HCT116 (cell line): ENCODE data around the gene ATG3. TPM values are rescaled to one million over a fixed set of nuclear protein-coding genes. Genes with fewer than 3 reads are reported as not detected.

ENCODE experiments used
- ATAC-seq: fragments of 200-7000 bp; cut with Tn5 transposase; 2 replicates; pipeline ENCODE4 v1.9.1; 2020; ENCODE audit warnings: mild to moderate bottlenecking, moderate library complexity
- BruUV-seq: library from RNA; stranded (reverse); fragments of 400-500 nt; replicated peaks from 2 replicates; lab custom pipeline; 2021; lab: Mats Ljungman, UMichigan
- CTCF ChIA-PET: fragments of 300-600 bp; sonication (Branson Sonifier 250); formaldehyde crosslinking; loops from one replicate; lab custom pipeline; 2021; ENCODE audit warnings: antibody characterized with exemption; lab: Charles Lee
- POLR2A ChIA-PET: fragments of 300-600, 350-600 bp; sonication (Branson Sonifier 250); formaldehyde crosslinking; loops from one replicate; lab custom pipeline; 2021; ENCODE audit warnings: antibody characterized with exemption; lab: Charles Lee
- RAD21 ChIA-PET, 2 experiments: fragments of 300-600 bp; sonication (Branson Sonifier 250); formaldehyde crosslinking; loops; one replicate each; lab custom pipeline; 2023; ENCODE audit warnings: low total read pairs in 2 of 2; ENCODE audit not compliant: uncharacterized antibody in 2 of 2, unreplicated experiment in 2 of 2, low non-redundant PET in 1 of 2; lab: Charles Lee
- DNase-seq: peaks from one replicate; pipeline ENCODE4 v3.0.0-alpha.2; 2010; ENCODE audit warnings: low read depth, low spot score
- H2AFZ ChIP-seq: fragments of 200-600 bp; shearing (Covaris generic), sonication (generic); 2 replicates; pipeline ENCODE4 v1.6.1; 2017; ENCODE audit warnings: low read depth, mixed run types, mixed read lengths, antibody characterized with exemption, low read length; ENCODE audit not compliant: poor library complexity, severe bottlenecking
- H3K27ac ChIP-seq: 2 replicates; pipeline ENCODE4 v1.5.1; 2012; ENCODE audit warnings: low read depth, low read length
- H3K27me3 ChIP-seq: fragments of 200-600 bp; sonication (generic); 2 replicates; pipeline ENCODE4 v1.6.1; 2016; ENCODE audit warnings: mixed run types, low read length, mixed read lengths; ENCODE audit not compliant: insufficient read depth
- H3K36me3 ChIP-seq, 2 experiments: fragments of 200-500 bp in 1 of 2; fragments of 200-600 bp in 1 of 2; sonication (Bioruptor generic) in 1 of 2; sonication (generic) in 1 of 2; 2 replicates each; pipeline versions ENCODE4 v1.5.1 to v1.6.1; 2014 to 2016; ENCODE audit warnings: low read length in 2 of 2, inconsistent platforms in 1 of 2, mixed read lengths in 1 of 2, mixed run types in 1 of 2; ENCODE audit not compliant: insufficient read depth in 2 of 2, control insufficient read depth in 1 of 2
- H3K4me1 ChIP-seq, 2 experiments: fragments of 200-600 bp in 1 of 2; sonication (generic) in 1 of 2; 2 replicates each; pipeline versions ENCODE4 v1.5.1 to v1.6.1; 2012 to 2017; ENCODE audit warnings: low read length in 2 of 2, inconsistent platforms in 1 of 2, mild to moderate bottlenecking in 1 of 2, mixed read lengths in 1 of 2, mixed run types in 1 of 2, moderate library complexity in 1 of 2; ENCODE audit not compliant: insufficient read depth in 2 of 2, control insufficient read depth in 1 of 2
- H3K4me2 ChIP-seq: fragments of 200-600 bp; sonication (generic); 2 replicates; pipeline ENCODE4 v1.6.1; 2017; ENCODE audit warnings: mixed run types, low read length, mixed read lengths
- H3K4me3 ChIP-seq, 2 experiments: fragments of 200-600 bp in 1 of 2; sonication (generic) in 1 of 2; replicated peaks in 1 of 2; 2 replicates each; pipeline ENCODE4 v1.5.1; 2011 to 2016; ENCODE audit warnings: low read length in 2 of 2, control low read depth in 1 of 2, low read depth in 1 of 2, mild to moderate bottlenecking in 1 of 2, mixed read lengths in 1 of 2, mixed run types in 1 of 2
- H3K79me2 ChIP-seq: fragments of 200-600 bp; sonication (generic); 2 replicates; pipeline ENCODE4 v1.6.1; 2017; ENCODE audit warnings: mild to moderate bottlenecking, mixed run types, low read length, moderate library complexity, mixed read lengths; ENCODE audit not compliant: insufficient read depth
- H3K9ac ChIP-seq: fragments of 200-600 bp; sonication (generic); 2 replicates; pipeline ENCODE4 v1.6.1; 2016; ENCODE audit warnings: low read length, mixed read lengths
- H3K9me2 ChIP-seq: fragments of 200-600 bp; sonication (generic), shearing (Covaris generic); 2 replicates; pipeline ENCODE4 v1.6.1; 2017; ENCODE audit warnings: mixed run types, mild to moderate bottlenecking, moderate library complexity; ENCODE audit not compliant: insufficient read depth
- H3K9me3 ChIP-seq, 2 experiments: fragments of 200-500 bp in 1 of 2; fragments of 200-600 bp in 1 of 2; sonication (Bioruptor generic) in 1 of 2; sonication (generic) in 1 of 2; 2 replicates each; pipeline ENCODE4 v1.6.1; 2014 to 2017; ENCODE audit warnings: low read length in 2 of 2, mixed read lengths in 2 of 2, inconsistent platforms in 1 of 2, low read depth in 1 of 2, mild to moderate bottlenecking in 1 of 2, mixed run types in 1 of 2, moderate library complexity in 1 of 2; ENCODE audit not compliant: control insufficient read depth in 1 of 2, insufficient read depth in 1 of 2
- H4K20me1 ChIP-seq: fragments of 200-600 bp; sonication (generic), shearing (Covaris generic); 2 replicates; pipeline ENCODE4 v1.6.1; 2017; ENCODE audit warnings: mixed run types, mild to moderate bottlenecking, moderate library complexity; ENCODE audit not compliant: insufficient read depth
- ATF3 ChIP-seq: IDR thresholded peaks from 2 replicates; pipeline ENCODE4 v1.6.1; 2012
- CBX3 ChIP-seq: IDR thresholded peaks from 2 replicates; pipeline ENCODE4 v1.6.1; 2012; ENCODE audit warnings: low read depth
- CEBPB ChIP-seq: IDR thresholded peaks from 2 replicates; pipeline ENCODE4 v1.6.1; 2012; ENCODE audit warnings: low read depth
- CTCF ChIP-seq, 3 experiments: fragments of 200-600 bp in 1 of 3; sonication (generic) in 1 of 3; IDR thresholded peaks in 2 of 3; conservative IDR thresholded peaks in 1 of 3; 2 replicates each; pipeline ENCODE4 v1.5.1; 2012 to 2017; ENCODE audit warnings: low read depth in 2 of 3, low read length in 2 of 3, antibody characterized with exemption in 1 of 3, borderline replicate concordance in 1 of 3, control low read depth in 1 of 3, mild to moderate bottlenecking in 1 of 3, mixed read lengths in 1 of 3, mixed run types in 1 of 3, moderate library complexity in 1 of 3; ENCODE audit not compliant: insufficient read depth in 1 of 3
- ELF1 ChIP-seq: IDR thresholded peaks from 2 replicates; pipeline ENCODE4 v1.6.1; 2012; ENCODE audit warnings: low read depth, borderline replicate concordance
- EZH2 ChIP-seq: fragments of 200-600 bp; sonication (generic); IDR thresholded peaks from 2 replicates; pipeline ENCODE4 v1.6.1; 2017; ENCODE audit warnings: antibody characterized with exemption, mixed run types
- EZH2phosphoT487 ChIP-seq: fragments of 200-600 bp; IDR thresholded peaks from 2 replicates; pipeline ENCODE4 v1.6.1; 2018; ENCODE audit warnings: antibody characterized with exemption, borderline replicate concordance
- FOSL1 ChIP-seq: IDR thresholded peaks from 2 replicates; pipeline ENCODE4 v1.6.1; 2012; ENCODE audit warnings: low read depth
- JUND ChIP-seq: IDR thresholded peaks from 2 replicates; pipeline ENCODE4 v1.6.1; 2012
- MAX ChIP-seq: IDR thresholded peaks from 2 replicates; pipeline ENCODE4 v1.6.1; 2012
- POLR2AphosphoS5 ChIP-seq: IDR thresholded peaks from 2 replicates; pipeline ENCODE4 v1.6.1; 2011; ENCODE audit warnings: mild to moderate bottlenecking, low read depth, low read length, moderate library complexity
- RAD21 ChIP-seq: IDR thresholded peaks from 2 replicates; pipeline ENCODE4 v1.6.1; 2012; ENCODE audit warnings: low read depth, mild to moderate bottlenecking
- SIN3A ChIP-seq: IDR thresholded peaks from 2 replicates; pipeline ENCODE4 v1.6.1; 2012; ENCODE audit warnings: low read depth
- SP1 ChIP-seq: IDR thresholded peaks from 2 replicates; pipeline ENCODE4 v1.6.1; 2012; ENCODE audit warnings: low read depth
- TCF7L2 ChIP-seq: IDR thresholded peaks from 2 replicates; pipeline ENCODE4 v1.7.0; 2011; ENCODE audit warnings: borderline replicate concordance, inconsistent platforms; ENCODE audit not compliant: insufficient read depth, insufficient read length; ENCODE audit errors: extremely low read depth
- ZBTB33 ChIP-seq: IDR thresholded peaks from 2 replicates; pipeline ENCODE4 v1.6.1; 2011; ENCODE audit warnings: mild to moderate bottlenecking, low read length, moderate library complexity; ENCODE audit not compliant: insufficient replicate concordance; ENCODE audit errors: extremely low read depth
- ZFX ChIP-seq: fragments of 450-650 bp; IDR thresholded peaks from 2 replicates; pipeline ENCODE4 v1.6.1; 2017
- ZNF274 ChIP-seq: fragments of 200-500 bp; sonication (Bioruptor generic); IDR thresholded peaks from 2 replicates; pipeline ENCODE4 v1.6.1; 2014; ENCODE audit warnings: mild to moderate bottlenecking, low read depth, low read length, inconsistent platforms
- intact Hi-C: fragments of 100-400 bp; cut with micrococcal nuclease; formaldehyde crosslinking; loops from 2 replicates; pipeline ENCODE4 v1.10.0; 2022
- total RNA-seq: library from RNA; stranded (reverse); gene quantifications from one replicate; pipeline ENCODE4 v1.2.1, GENCODE V29; 2021; ENCODE audit not compliant: unreplicated experiment

Gene ATG3
- total RNA-seq, 1 experiment from 2014 or later: 56.4 TPM

GRCh38 chr3:112585782-112586181 lies 24.0 kb upstream of the ATG3 start:
- RAD21 ChIA-PET: no interaction called here
- H3K4me3 ChIP-seq: no peak overlapping the region
- 0 out of 4 replicates have a peak, but pooled peaks cover 0 to 5% of the 10 kb centered on the region in 2 experiments for H3K36me3 ChIP-seq
- no peaks in the 10 kb centered on the region for H4K20me1 ChIP-seq
- BruUV-seq: no TSS peak
- no peaks in the 10 kb centered on the region for H3K79me2 ChIP-seq
- H3K27ac ChIP-seq: no peak overlapping the region
- POLR2A ChIA-PET: no interaction called here
- H3K9ac ChIP-seq: no peak overlapping the region
- DNase-seq: no peak
- H3K9me3 ChIP-seq: no peaks in the 10 kb centered on the region
- no peak for TF ChIP-seq ZFX
- no peak for TF ChIP-seq SP1
- no peak for TF ChIP-seq POLR2AphosphoS5
- no peak for TF ChIP-seq JUND
- no peak for TF ChIP-seq MAX
- TF ChIP-seq CEBPB: no peak
- TF ChIP-seq ZBTB33: no peak
- no peak for TF ChIP-seq CTCF (IDR thresholded peaks at IDR 0.05 in 2 of 3, conservative IDR thresholded peaks at IDR 0.05 in 1 of 3; ENCODE audit: borderline replicate concordance in 1 of 3, insufficient read depth in 1 of 3, low read depth in 2 of 3, low read length in 2 of 3)
- TF ChIP-seq EZH2: no peak
- no peak for TF ChIP-seq FOSL1
- no peak for TF ChIP-seq RAD21
- TF ChIP-seq ELF1: no peak
- no peak for TF ChIP-seq CBX3
- no peak for TF ChIP-seq ATF3
- no peak for TF ChIP-seq TCF7L2
- no peak for TF ChIP-seq ZNF274
- TF ChIP-seq EZH2phosphoT487: no peak
- no peak for TF ChIP-seq SIN3A
- TF ChIP-seq, all 23 proteins: peak for 0
- H3K4me2 ChIP-seq: no peak overlapping the region
- no peaks in the 10 kb centered on the region for H3K9me2 ChIP-seq
- no peaks in the 10 kb centered on the region for H3K27me3 ChIP-seq
- CTCF ChIA-PET: no interaction called here
- intact Hi-C loops: no loop called here
- H3K4me1 ChIP-seq: no peaks in the 10 kb centered on the region
- no peak for ATAC-seq
- H2AFZ ChIP-seq: no peak overlapping the region
